Activated CD8-positive, alpha-beta memory T cell treated with anti-CD3 and anti-CD28 coated beads for 48 hours (primary cell): ENCODE data around the gene CD80.

ENCODE experiments used
- DNase-seq, 3 experiments: peaks; one replicate each; pipeline ENCODE4 v3.0.0-alpha.2; 2020; ENCODE audit warnings: low read depth in 2 of 3, low spot score in 2 of 3

Gene CD80

GRCh38 chr3:119548341-119548740, 11.1 kb downstream of the CD80 start:
- DNase-seq: no peak

- DNase-seq: no peak
These were observed 12.2 kb downstream of the CD80 start for GRCh38 chr3:119547227-119547626.

- DNase-seq: no peak
These were observed 16.3 kb downstream of the CD80 start for GRCh38 chr3:119543147-119543546.

GRCh38 chr3:119542168-119542767, 17.1 kb downstream of the CD80 start:
- no peak for DNase-seq

- no peak for DNase-seq
These were observed 17.9 kb downstream of the CD80 start for GRCh38 chr3:119541547-119541946.

GRCh38 chr3:119538772-119539171, 20.6 kb downstream of the CD80 start:
- no peak for DNase-seq

GRCh38 chr3:119536757-119537156, 22.7 kb downstream of the CD80 start:
- no peak for DNase-seq

- DNase-seq: no peak
These were observed 25.1 kb downstream of the CD80 start for GRCh38 chr3:119534296-119534695.

- no peak for DNase-seq
These were observed 28.3 kb downstream of the CD80 start for GRCh38 chr3:119531151-119531550.

GRCh38 chr3:119530456-119530855, 29.0 kb downstream of the CD80 start:
- no peak for DNase-seq

GRCh38 chr3:119529883-119530282, 29.5 kb downstream of the CD80 start:
- no peak for DNase-seq

GRCh38 chr3:119527714-119528113, 31.7 kb downstream of the CD80 start:
- DNase-seq: no peak

- no peak for DNase-seq
These were observed 34.3 kb downstream of the CD80 start for GRCh38 chr3:119524931-119525662.

- DNase-seq: no peak
These were observed 41.4 kb downstream of the CD80 start for GRCh38 chr3:119518026-119518425.

- no peak for DNase-seq
These were observed 42.3 kb downstream of the CD80 start for GRCh38 chr3:119517112-119517511.

- no peak for DNase-seq
These were observed 44.8 kb downstream of the CD80 start for GRCh38 chr3:119514637-119515036.

GRCh38 chr3:119510690-119511089, 48.7 kb downstream of the CD80 start:
- no peak for DNase-seq

GRCh38 chr3:119508172-119508845, 51.1 kb downstream of the CD80 start:
- no peak for DNase-seq

GRCh38 chr3:119507404-119507803, 52.0 kb downstream of the CD80 start:
- DNase-seq: no peak

GRCh38 chr3:119506631-119507030, 52.8 kb downstream of the CD80 start:
- DNase-seq: no peak

GRCh38 chr3:119500901-119501300, 58.5 kb downstream of the CD80 start:
- DNase-seq: no peak

- DNase-seq: no peak
These were observed 59.1 kb downstream of the CD80 start for GRCh38 chr3:119500265-119500664.
